ENCODE data around the gene KCNAB2.
A peak's percentile ranks its signal among the peaks of the same experiment; 100 is the strongest.

The KCNAB2 gene

DNA sequence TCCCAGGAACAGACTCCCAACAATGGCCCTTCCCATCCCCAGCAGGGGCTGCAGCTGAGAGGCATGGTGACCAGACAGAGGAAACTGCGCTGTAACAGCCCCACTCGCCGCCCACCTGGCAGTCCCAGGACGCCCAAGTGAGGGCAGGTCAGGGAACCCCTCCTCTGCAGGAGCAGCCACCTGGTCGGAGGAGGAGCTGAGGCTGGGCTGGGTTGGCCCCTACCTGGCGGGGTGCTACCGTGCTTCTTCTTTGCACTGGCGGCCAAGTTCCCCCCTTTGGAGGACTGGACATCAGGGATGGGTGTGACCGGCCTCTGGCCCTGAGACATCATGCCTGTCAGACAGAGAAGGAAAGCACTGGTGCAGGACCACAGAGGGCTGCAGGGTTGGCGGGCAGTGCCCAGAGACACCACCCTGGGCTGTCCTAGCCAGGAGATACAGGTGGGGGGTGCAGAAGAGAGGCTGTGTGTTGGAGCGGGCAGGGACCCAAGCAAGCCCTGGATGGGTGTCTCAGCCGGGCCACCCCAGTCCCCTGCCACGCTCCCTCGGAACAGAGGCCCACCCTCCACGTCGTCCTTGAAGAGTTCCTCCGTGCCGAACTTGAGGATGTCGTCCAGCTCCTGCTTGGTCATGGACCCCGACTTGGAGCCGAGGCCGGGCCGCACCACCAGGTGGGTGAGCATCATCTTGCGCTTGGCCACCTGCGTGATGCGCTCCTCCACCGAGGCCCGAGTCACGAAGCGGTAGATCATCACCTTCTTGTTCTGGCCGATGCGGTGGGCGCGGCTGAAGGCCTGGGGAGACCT lies 82.8 kb downstream of the KCNAB2 start:
- no peak overlapping the region for H3K4me3 ChIP-seq (replicated peaks; ENCODE audit: insufficient read depth, low read length)

DNA sequence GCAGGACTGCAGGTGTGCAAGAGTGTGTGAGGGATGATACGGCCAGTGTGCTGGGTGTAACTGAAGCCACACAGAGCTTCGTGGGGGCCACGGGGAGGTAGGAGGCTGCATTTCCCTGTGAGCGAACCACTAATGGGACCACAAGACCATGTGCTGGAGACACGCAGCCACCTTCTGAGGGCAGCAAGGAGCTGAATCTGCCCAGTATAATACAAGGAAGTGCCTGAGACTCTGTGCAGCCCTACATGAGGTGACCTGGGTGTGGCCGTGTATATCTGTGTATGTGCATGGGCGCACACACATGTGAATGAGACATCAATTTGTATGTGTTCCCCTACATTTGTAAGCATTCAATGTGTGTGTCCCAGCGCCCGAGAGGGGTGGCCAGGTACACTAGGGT lies 83.6 kb downstream of the KCNAB2 start:
- H3K4me3 ChIP-seq (replicated peaks; ENCODE audit: insufficient read depth, low read length): no peak overlapping the region
- H3K27me3 ChIP-seq (ENCODE audit: insufficient read depth, poor library complexity, severe bottlenecking): no peaks in the 10 kb centered on the region
- peak; percentile 13; the same call in 1 of the 2 replicates for TF ChIP-seq SPI1 (IDR thresholded peaks at IDR 0.05; ENCODE audit: borderline replicate concordance, low read depth)
- TF ChIP-seq, protein P1, sequence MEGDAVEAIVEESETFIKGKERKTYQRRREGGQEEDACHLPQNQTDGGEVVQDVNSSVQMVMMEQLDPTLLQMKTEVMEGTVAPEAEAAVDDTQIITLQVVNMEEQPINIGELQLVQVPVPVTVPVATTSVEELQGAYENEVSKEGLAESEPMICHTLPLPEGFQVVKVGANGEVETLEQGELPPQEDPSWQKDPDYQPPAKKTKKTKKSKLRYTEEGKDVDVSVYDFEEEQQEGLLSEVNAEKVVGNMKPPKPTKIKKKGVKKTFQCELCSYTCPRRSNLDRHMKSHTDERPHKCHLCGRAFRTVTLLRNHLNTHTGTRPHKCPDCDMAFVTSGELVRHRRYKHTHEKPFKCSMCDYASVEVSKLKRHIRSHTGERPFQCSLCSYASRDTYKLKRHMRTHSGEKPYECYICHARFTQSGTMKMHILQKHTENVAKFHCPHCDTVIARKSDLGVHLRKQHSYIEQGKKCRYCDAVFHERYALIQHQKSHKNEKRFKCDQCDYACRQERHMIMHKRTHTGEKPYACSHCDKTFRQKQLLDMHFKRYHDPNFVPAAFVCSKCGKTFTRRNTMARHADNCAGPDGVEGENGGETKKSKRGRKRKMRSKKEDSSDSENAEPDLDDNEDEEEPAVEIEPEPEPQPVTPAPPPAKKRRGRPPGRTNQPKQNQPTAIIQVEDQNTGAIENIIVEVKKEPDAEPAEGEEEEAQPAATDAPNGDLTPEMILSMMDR (IDR thresholded peaks at IDR 0.05; ENCODE audit: insufficient read depth, low read length): no peak
- TF ChIP-seq, protein P2, sequence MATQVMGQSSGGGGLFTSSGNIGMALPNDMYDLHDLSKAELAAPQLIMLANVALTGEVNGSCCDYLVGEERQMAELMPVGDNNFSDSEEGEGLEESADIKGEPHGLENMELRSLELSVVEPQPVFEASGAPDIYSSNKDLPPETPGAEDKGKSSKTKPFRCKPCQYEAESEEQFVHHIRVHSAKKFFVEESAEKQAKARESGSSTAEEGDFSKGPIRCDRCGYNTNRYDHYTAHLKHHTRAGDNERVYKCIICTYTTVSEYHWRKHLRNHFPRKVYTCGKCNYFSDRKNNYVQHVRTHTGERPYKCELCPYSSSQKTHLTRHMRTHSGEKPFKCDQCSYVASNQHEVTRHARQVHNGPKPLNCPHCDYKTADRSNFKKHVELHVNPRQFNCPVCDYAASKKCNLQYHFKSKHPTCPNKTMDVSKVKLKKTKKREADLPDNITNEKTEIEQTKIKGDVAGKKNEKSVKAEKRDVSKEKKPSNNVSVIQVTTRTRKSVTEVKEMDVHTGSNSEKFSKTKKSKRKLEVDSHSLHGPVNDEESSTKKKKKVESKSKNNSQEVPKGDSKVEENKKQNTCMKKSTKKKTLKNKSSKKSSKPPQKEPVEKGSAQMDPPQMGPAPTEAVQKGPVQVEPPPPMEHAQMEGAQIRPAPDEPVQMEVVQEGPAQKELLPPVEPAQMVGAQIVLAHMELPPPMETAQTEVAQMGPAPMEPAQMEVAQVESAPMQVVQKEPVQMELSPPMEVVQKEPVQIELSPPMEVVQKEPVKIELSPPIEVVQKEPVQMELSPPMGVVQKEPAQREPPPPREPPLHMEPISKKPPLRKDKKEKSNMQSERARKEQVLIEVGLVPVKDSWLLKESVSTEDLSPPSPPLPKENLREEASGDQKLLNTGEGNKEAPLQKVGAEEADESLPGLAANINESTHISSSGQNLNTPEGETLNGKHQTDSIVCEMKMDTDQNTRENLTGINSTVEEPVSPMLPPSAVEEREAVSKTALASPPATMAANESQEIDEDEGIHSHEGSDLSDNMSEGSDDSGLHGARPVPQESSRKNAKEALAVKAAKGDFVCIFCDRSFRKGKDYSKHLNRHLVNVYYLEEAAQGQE (IDR thresholded peaks at IDR 0.05; ENCODE audit: insufficient replicate concordance, low read depth): no peak
- H3K27ac ChIP-seq (replicated peaks): no peak overlapping the region
- peak in 1 of 2 experiments; percentile 16 for DNase-seq (ENCODE audit: low read depth in 1 of 2, low spot score in 1 of 2)

More for the DNA sequence above, 82.8 kb downstream of the KCNAB2 start:
- TF ChIP-seq, protein P1 (IDR thresholded peaks at IDR 0.05; ENCODE audit: insufficient read depth, low read length): no peak
- TF ChIP-seq POLR2AphosphoS5 (IDR thresholded peaks at IDR 0.05; ENCODE audit: low read depth) (no peak), GABPA (IDR thresholded peaks at IDR 0.05; ENCODE audit: low read depth) (no peak), SPI1 (IDR thresholded peaks at IDR 0.05; ENCODE audit: borderline replicate concordance, low read depth) (no peak)
- TF ChIP-seq, protein P2 (IDR thresholded peaks at IDR 0.05; ENCODE audit: insufficient replicate concordance, low read depth): no peak
- Histone ChIP-seq H3K27ac (replicated peaks) (no peak overlapping the region), H3K27me3 (ENCODE audit: insufficient read depth, poor library complexity, severe bottlenecking) (no peaks in the 10 kb centered on the region)
- DNase-seq (ENCODE audit: low read depth in 1 of 2, low spot score in 1 of 2): no peak

DNA sequence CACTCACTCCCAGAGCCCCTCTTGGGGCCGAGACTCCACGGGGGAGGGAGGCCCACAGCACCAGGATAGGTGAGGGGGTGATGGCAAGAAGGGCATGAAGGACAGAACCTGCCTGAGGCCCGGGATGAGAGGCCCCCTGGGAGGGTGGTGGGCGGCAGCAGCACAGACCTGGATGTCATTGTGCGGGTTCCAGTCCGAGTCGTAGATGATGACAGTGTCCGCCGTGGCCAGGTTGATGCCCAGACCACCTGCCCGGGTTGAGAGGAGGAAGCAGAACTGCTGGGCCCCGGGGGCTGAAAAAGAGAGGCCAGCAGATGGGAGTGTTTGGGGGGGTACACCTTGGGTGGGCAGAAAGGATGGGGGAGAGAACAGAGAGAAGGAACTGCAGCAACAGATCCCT lies 84.3 kb downstream of the KCNAB2 start:
- H3K4me3 ChIP-seq (replicated peaks; ENCODE audit: insufficient read depth, low read length): no peak overlapping the region
- no peak overlapping the region for H3K27ac ChIP-seq (replicated peaks)
- no peak for DNase-seq (ENCODE audit: low read depth in 1 of 2, low spot score in 1 of 2)
- TF ChIP-seq, protein P2 (IDR thresholded peaks at IDR 0.05; ENCODE audit: insufficient replicate concordance, low read depth): no peak
- TF ChIP-seq SPI1 (IDR thresholded peaks at IDR 0.05; ENCODE audit: borderline replicate concordance, low read depth) (no peak), GABPA (IDR thresholded peaks at IDR 0.05; ENCODE audit: low read depth) (no peak), POLR2AphosphoS5 (IDR thresholded peaks at IDR 0.05; ENCODE audit: low read depth) (no peak)
- TF ChIP-seq, protein P1 (IDR thresholded peaks at IDR 0.05; ENCODE audit: insufficient read depth, low read length): no peak
- H3K27me3 ChIP-seq (ENCODE audit: insufficient read depth, poor library complexity, severe bottlenecking): no peaks in the 10 kb centered on the region

Data from HL-60 (cell line).